ENCODE measurements around the gene WDFY3.

Gene WDFY3

DNA sequence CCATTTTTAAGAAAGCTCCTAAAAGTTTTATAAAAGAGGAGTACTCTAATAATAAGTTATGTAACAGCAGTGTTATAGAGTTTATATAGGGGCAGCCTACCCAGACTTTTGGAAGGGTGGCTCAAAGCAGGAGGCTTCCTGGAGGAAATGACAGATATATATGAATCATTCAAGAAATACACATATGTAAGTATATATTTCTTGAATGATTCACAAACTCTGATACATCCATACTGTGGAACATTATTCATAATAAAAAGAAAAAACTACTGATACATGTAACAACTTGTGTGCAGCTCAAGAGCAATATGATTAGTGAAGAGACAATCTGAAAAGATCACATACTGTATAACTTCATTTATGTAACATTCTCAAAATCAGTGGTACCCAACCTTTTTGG is 166.2 kb downstream of the WDFY3 start:
- Histone ChIP-seq H3K9me3 (ENCODE audit: insufficient read depth, low read length) (no peaks in the 10 kb centered on the region), H3K9me2 (replicated peaks; ENCODE audit: insufficient read depth, low read length) (no peaks in the 10 kb centered on the region), H3K9ac (ENCODE audit: low read length) (no peak overlapping the region), H3K4me3 (ENCODE audit: insufficient read depth, low read length, poor library complexity, severe bottlenecking) (no peak overlapping the region), H2AFZ (ENCODE audit: low read depth, low read length, severe bottlenecking) (no peak overlapping the region), H3K27me3 (ENCODE audit: low read length) (no peaks in the 10 kb centered on the region), H3K79me2 (ENCODE audit: insufficient read depth, low read length) (no peaks in the 10 kb centered on the region), H3K4me2 (ENCODE audit: low read depth, low read length, poor library complexity, severe bottlenecking) (no peak overlapping the region), H4K20me1 (ENCODE audit: low read depth, low read length) (no peaks in the 10 kb centered on the region), H3K27ac (ENCODE audit: low read depth, low read length) (no peak overlapping the region), H3K36me3 (ENCODE audit: low read length) (no peaks in the 10 kb centered on the region), H3F3A (ENCODE audit: insufficient read depth) (no peaks in the 10 kb centered on the region)
- no peak for TF ChIP-seq EZH2phosphoT487 (conservative IDR thresholded peaks at IDR 0.05; ENCODE audit: low read length)
- TF ChIP-seq, protein P1, sequence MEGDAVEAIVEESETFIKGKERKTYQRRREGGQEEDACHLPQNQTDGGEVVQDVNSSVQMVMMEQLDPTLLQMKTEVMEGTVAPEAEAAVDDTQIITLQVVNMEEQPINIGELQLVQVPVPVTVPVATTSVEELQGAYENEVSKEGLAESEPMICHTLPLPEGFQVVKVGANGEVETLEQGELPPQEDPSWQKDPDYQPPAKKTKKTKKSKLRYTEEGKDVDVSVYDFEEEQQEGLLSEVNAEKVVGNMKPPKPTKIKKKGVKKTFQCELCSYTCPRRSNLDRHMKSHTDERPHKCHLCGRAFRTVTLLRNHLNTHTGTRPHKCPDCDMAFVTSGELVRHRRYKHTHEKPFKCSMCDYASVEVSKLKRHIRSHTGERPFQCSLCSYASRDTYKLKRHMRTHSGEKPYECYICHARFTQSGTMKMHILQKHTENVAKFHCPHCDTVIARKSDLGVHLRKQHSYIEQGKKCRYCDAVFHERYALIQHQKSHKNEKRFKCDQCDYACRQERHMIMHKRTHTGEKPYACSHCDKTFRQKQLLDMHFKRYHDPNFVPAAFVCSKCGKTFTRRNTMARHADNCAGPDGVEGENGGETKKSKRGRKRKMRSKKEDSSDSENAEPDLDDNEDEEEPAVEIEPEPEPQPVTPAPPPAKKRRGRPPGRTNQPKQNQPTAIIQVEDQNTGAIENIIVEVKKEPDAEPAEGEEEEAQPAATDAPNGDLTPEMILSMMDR (IDR thresholded peaks at IDR 0.05; ENCODE audit: insufficient read depth, low read length, poor library complexity, severe bottlenecking): no peak

DNA sequence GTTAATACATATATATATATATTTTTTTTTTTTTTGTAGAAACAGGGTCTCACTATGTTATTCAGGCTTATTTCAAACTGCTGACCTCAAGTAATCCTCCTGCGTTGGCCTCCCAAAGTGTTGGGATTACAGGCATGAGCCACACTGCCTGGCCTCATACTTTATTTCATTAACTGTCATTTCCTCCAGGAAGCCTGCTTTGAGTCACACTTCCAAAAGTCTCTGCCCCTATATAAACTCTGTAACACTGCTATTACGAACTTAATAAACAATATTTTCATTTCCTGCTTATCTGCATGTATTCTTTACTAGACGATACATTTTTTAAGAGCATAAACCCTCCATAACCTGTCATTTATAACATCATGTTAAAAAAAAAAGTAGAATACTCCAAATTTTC is 167.2 kb downstream of the WDFY3 start:
- H2AFZ ChIP-seq (ENCODE audit: low read depth, low read length, severe bottlenecking): no peak overlapping the region
- no peaks in the 10 kb centered on the region for H4K20me1 ChIP-seq (ENCODE audit: low read depth, low read length)
- H3K4me2 ChIP-seq (ENCODE audit: low read depth, low read length, poor library complexity, severe bottlenecking): no peak overlapping the region
- no peak overlapping the region for H3K27ac ChIP-seq (ENCODE audit: low read depth, low read length)
- no peaks in the 10 kb centered on the region for H3F3A ChIP-seq (ENCODE audit: insufficient read depth)
- H3K9me2 ChIP-seq (replicated peaks; ENCODE audit: insufficient read depth, low read length): no peaks in the 10 kb centered on the region
- no peaks in the 10 kb centered on the region for H3K9me3 ChIP-seq (ENCODE audit: insufficient read depth, low read length)
- no peak overlapping the region for H3K9ac ChIP-seq (ENCODE audit: low read length)
- H3K4me3 ChIP-seq (ENCODE audit: insufficient read depth, low read length, poor library complexity, severe bottlenecking): no peak overlapping the region
- H3K27me3 ChIP-seq (ENCODE audit: low read length): no peaks in the 10 kb centered on the region
- TF ChIP-seq EZH2phosphoT487 (conservative IDR thresholded peaks at IDR 0.05; ENCODE audit: low read length): no peak
- TF ChIP-seq, protein P1 (IDR thresholded peaks at IDR 0.05; ENCODE audit: insufficient read depth, low read length, poor library complexity, severe bottlenecking): no peak
- no peaks in the 10 kb centered on the region for H3K79me2 ChIP-seq (ENCODE audit: insufficient read depth, low read length)
- H3K36me3 ChIP-seq (ENCODE audit: low read length): no peaks in the 10 kb centered on the region

DNA sequence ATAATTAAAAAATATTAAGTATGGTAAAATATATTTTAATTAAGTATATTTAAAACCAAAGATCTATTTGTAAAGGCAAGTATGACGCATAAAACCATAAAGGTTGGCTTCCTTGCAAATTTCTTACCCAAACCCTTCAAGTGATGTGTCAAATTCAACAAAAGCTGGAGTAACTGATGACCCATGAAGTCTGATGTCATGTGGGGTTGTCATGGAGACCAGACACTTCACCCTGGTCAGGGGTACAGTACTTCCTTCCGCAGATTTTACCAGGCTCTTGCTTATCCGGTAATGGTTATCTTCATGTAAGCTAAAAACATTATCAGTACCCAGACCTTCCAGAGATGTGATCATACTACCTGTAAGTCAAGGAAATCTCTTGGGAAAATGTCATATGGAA is 170.1 kb downstream of the WDFY3 start:
- Histone ChIP-seq H3K27ac (ENCODE audit: low read depth, low read length) (no peak overlapping the region), H3K4me3 (ENCODE audit: insufficient read depth, low read length, poor library complexity, severe bottlenecking) (no peak overlapping the region), H3K27me3 (ENCODE audit: low read length) (no peaks in the 10 kb centered on the region), H3F3A (ENCODE audit: insufficient read depth) (no peaks in the 10 kb centered on the region), H3K4me2 (ENCODE audit: low read depth, low read length, poor library complexity, severe bottlenecking) (no peak overlapping the region), H4K20me1 (ENCODE audit: low read depth, low read length) (no peaks in the 10 kb centered on the region), H2AFZ (ENCODE audit: low read depth, low read length, severe bottlenecking) (no peak overlapping the region), H3K9ac (ENCODE audit: low read length) (no peak overlapping the region), H3K79me2 (ENCODE audit: insufficient read depth, low read length) (no peaks in the 10 kb centered on the region), H3K9me2 (replicated peaks; ENCODE audit: insufficient read depth, low read length) (no peaks in the 10 kb centered on the region), H3K9me3 (ENCODE audit: insufficient read depth, low read length) (no peaks in the 10 kb centered on the region), H3K36me3 (ENCODE audit: low read length) (no peaks in the 10 kb centered on the region)
- TF ChIP-seq EZH2phosphoT487 (conservative IDR thresholded peaks at IDR 0.05; ENCODE audit: low read length): no peak
- TF ChIP-seq, protein P1 (IDR thresholded peaks at IDR 0.05; ENCODE audit: insufficient read depth, low read length, poor library complexity, severe bottlenecking): no peak

All from SU-DHL-6 (cell line).